Thyroid gland (tissue), 4 donors: Measurements from ENCODE around the gene MTMR12. TPM values are rescaled to one million over a fixed set of nuclear protein-coding genes. Genes with fewer than 3 reads are reported as not detected.

ENCODE experiments used
- DNase-seq, 2 donors: peaks; one replicate each; pipeline ENCODE4 v3.0.0-alpha.2; 2019
- H3K27ac ChIP-seq, 3 donors: fragments of 200-600 bp; sonication (generic); 1 replicate in 2 of 3; 2 replicates in 1 of 3; pipeline ENCODE4 v1.5.1; 2016 to 2019; ENCODE audit warnings: mild to moderate bottlenecking in 1 of 3, moderate library complexity in 1 of 3
- H3K27me3 ChIP-seq: fragments of 200-600 bp; sonication (generic); one replicate; pipeline ENCODE4 v1.5.1; 2019
- H3K36me3 ChIP-seq, 2 donors: fragments of 200-600 bp; sonication (generic); one replicate each; pipeline ENCODE4 v1.5.1; 2016 to 2019
- H3K4me1 ChIP-seq, 2 donors: fragments of 200-600 bp; sonication (generic); one replicate each; pipeline ENCODE4 v1.5.1; 2017 to 2019
- H3K4me3 ChIP-seq, 3 donors: fragments of 200-600 bp; sonication (generic); replicated peaks in 1 of 3; 1 replicate in 2 of 3; 2 replicates in 1 of 3; pipeline ENCODE4 v1.5.1; 2016; ENCODE audit warnings: mild to moderate bottlenecking in 1 of 3
- H3K9me3 ChIP-seq: fragments of 200-600 bp; sonication (generic); one replicate; pipeline ENCODE4 v1.5.1; 2017
- POLR2A ChIP-seq, 2 donors: fragments of 450-650 bp; IDR thresholded peaks; one replicate each; pipeline ENCODE4 v1.6.1; 2017; ENCODE audit warnings: antibody characterized with exemption in 2 of 2, mild to moderate bottlenecking in 2 of 2, moderate library complexity in 1 of 2
- WGBS, 2 donors: methylation state at CpG; one replicate each; pipeline ENCODE4 v1.1.5; 2017; 5-methylcytosine and 5-hydroxymethylcytosine counted together
- intact Hi-C: fragments of 100-400 bp; cut with DNase I; formaldehyde crosslinking; loops from one replicate; pipeline ENCODE4 v1.15.1; 2023
- total RNA-seq, 4 donors: library from RNA; depleted of rRNA; stranded (reverse); fragments of >200 nt; gene quantifications; one replicate each; pipeline ENCODE4 v1.2.3, GENCODE V29; 2016
- TF ChIP-seq, protein P1 (sequence below), 6 experiments: fragments of 200-600 bp in 3 of 6; fragments of 450-650 bp in 3 of 6; sonication (generic) in 3 of 6; IDR thresholded peaks; one replicate each; pipeline ENCODE4 v1.5.1; 2016 to 2019; ENCODE audit warnings: antibody characterized with exemption in 6 of 6, mild to moderate bottlenecking in 2 of 6, inconsistent platforms in 1 of 6, moderate library complexity in 1 of 6

Gene MTMR12, protein sequence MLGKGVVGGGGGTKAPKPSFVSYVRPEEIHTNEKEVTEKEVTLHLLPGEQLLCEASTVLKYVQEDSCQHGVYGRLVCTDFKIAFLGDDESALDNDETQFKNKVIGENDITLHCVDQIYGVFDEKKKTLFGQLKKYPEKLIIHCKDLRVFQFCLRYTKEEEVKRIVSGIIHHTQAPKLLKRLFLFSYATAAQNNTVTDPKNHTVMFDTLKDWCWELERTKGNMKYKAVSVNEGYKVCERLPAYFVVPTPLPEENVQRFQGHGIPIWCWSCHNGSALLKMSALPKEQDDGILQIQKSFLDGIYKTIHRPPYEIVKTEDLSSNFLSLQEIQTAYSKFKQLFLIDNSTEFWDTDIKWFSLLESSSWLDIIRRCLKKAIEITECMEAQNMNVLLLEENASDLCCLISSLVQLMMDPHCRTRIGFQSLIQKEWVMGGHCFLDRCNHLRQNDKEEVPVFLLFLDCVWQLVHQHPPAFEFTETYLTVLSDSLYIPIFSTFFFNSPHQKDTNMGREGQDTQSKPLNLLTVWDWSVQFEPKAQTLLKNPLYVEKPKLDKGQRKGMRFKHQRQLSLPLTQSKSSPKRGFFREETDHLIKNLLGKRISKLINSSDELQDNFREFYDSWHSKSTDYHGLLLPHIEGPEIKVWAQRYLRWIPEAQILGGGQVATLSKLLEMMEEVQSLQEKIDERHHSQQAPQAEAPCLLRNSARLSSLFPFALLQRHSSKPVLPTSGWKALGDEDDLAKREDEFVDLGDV
- total RNA-seq = 10 to 100 TPM; 28.9 to 45.3 (median 37.3) TPM

- H3K9me3 ChIP-seq = no peaks in the 10 kb centered on the region
- H3K4me1 ChIP-seq = peaks cover 10 to 31% of the 10 kb centered on the region in 2 donors
- 0% methylated on average over 10 to 23 of the region's 83 CpGs for WGBS, 2 donors
- no peaks in the 10 kb centered on the region for H3K27me3 ChIP-seq
- H3K4me3 ChIP-seq = peak within 1 kb of the TSS; percentile 66 to 98 (median 88)
- H3K36me3 ChIP-seq = no peaks in the 10 kb centered on the region
- DNase-seq = peak; percentile 100
- TF ChIP-seq, protein P1, sequence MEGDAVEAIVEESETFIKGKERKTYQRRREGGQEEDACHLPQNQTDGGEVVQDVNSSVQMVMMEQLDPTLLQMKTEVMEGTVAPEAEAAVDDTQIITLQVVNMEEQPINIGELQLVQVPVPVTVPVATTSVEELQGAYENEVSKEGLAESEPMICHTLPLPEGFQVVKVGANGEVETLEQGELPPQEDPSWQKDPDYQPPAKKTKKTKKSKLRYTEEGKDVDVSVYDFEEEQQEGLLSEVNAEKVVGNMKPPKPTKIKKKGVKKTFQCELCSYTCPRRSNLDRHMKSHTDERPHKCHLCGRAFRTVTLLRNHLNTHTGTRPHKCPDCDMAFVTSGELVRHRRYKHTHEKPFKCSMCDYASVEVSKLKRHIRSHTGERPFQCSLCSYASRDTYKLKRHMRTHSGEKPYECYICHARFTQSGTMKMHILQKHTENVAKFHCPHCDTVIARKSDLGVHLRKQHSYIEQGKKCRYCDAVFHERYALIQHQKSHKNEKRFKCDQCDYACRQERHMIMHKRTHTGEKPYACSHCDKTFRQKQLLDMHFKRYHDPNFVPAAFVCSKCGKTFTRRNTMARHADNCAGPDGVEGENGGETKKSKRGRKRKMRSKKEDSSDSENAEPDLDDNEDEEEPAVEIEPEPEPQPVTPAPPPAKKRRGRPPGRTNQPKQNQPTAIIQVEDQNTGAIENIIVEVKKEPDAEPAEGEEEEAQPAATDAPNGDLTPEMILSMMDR (IDR thresholded peaks at IDR 0.05) = peak in 1 of 6 experiments; percentile 3
- TF ChIP-seq POLR2A (IDR thresholded peaks at IDR 0.05) = peak; percentile 86 to 96
- H3K27ac ChIP-seq = peak within 1 kb of the TSS; percentile 84 to 95 (median 85)
- intact Hi-C loops = no loop called here
Observed at GRCh38 chr5:32312595-32313332, at the start of gene MTMR12. Gene MTMR12, minus strand, starts transcription at chr5:32312939. Its CDS starts 101 bp downstream, at chr5:32312838.

GRCh38 chr5:32362527-32362926 is 49.8 kb upstream of the MTMR12 start:
- H3K4me3 ChIP-seq = no peak overlapping the region
- no peaks in the 10 kb centered on the region for H3K27me3 ChIP-seq
- DNase-seq = no peak
- WGBS, 2 donors = 80 to 85% methylated on average over 4 of the region's 4 CpGs
- TF ChIP-seq, protein P1 (IDR thresholded peaks at IDR 0.05) = no peak
- no peak for TF ChIP-seq POLR2A (IDR thresholded peaks at IDR 0.05)
- no peaks in the 10 kb centered on the region for H3K9me3 ChIP-seq
- no peaks in the 10 kb centered on the region for H3K4me1 ChIP-seq
- peaks cover 2 to 5% of the 10 kb centered on the region in 2 donors for H3K36me3 ChIP-seq
- intact Hi-C loops = no loop called here
- no peak overlapping the region for H3K27ac ChIP-seq

DNA sequence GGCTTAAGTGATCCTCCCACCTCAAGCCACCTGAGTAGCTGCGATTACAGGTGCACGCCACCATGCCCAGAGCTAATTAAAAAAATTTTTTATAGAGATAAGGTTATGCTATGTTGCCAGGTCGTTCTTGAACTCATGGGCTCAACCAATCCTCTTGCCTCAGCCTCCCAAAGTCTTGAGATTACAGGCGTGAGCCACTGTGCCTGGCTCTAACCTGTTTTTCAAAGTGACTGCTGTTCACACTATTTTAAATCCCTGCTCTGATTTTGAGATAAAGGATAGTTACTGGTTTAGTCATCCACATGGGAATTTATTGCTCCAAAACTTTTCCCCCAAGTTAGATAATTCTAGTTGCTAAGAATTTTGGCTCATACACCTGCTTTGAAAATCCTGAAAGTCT is 48.2 kb upstream of the MTMR12 start:
- Histone ChIP-seq H3K4me3 (no peak overlapping the region), H3K27me3 (no peaks in the 10 kb centered on the region), H3K9me3 (no peaks in the 10 kb centered on the region), H3K36me3 (peaks cover 2 to 5% of the 10 kb centered on the region in 2 donors), H3K4me1 (no peaks in the 10 kb centered on the region), H3K27ac (no peak overlapping the region)
- DNase-seq = no peak
- TF ChIP-seq, protein P1 (IDR thresholded peaks at IDR 0.05) = no peak
- WGBS, 2 donors = 96% methylated on average over 4 of the region's 4 CpGs
- intact Hi-C loops = no loop called here

DNA sequence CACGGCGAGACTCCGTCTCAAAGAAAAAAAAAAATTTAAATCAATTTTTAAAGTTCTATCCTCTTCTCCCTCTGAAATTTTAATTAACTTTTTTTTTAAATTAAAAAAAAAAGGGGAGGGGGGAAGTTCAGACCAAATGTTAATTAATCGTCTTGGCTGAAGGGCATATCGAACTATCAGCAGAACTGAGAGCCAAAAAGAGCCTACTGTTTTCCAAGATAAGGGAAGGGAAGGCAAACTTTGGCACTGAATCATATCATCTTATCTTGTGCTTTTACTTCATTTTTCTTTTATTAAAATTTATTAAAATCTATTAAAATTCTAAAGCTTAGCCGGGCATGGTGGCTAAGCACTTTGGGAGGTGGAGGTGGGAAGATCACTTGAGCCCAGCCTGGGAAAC is 45.9 kb upstream of the MTMR12 start:
- Histone ChIP-seq H3K4me1 (no peaks in the 10 kb centered on the region), H3K27ac (no peak overlapping the region), H3K4me3 (no peak overlapping the region), H3K27me3 (no peaks in the 10 kb centered on the region), H3K9me3 (no peaks in the 10 kb centered on the region), H3K36me3 (peaks cover 2 to 5% of the 10 kb centered on the region in 2 donors)
- WGBS, 2 donors = 78 to 90% methylated on average over 6 of the region's 6 CpGs
- TF ChIP-seq, protein P1 (IDR thresholded peaks at IDR 0.05) = no peak
- TF ChIP-seq POLR2A (IDR thresholded peaks at IDR 0.05) = no peak
- DNase-seq = no peak
- intact Hi-C loops = no loop called here
